GM18498 (cell line): Measurements from ENCODE around the gene MAD1L1.
"Not testable (repeated sequence)": the region's sequence is repeated elsewhere in the genome, so short reads cannot be mapped to it uniquely, and the experiment has no call there.

ENCODE experiments used
- ATAC-seq: cut with Tn5 transposase; IDR thresholded peaks from one replicate; pipeline ENCODE4 v1.9.1; 2021; ENCODE audit warnings: mild to moderate bottlenecking, moderate library complexity; ENCODE audit not compliant: unreplicated experiment

Gene MAD1L1

DNA sequence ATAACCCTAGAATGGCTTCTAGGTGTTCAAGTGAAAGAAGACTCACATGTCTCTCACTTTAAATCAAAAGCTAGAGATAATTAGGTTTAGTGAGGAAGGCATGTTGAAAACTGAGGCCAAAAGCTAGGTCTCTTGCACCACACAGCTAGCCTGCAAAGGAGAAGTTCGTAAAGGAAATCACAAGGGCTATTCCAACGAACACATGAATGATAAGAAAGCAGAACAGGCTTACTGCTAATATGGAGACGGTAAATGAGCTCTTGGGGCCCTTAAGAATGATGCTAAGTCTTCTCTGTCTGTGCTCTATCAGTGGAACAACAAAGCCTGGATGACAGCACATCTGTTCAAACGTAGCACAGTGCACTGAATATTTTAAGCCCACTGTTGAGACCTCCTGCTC is 401.3 kb downstream of the MAD1L1 start:
- not testable (repeated sequence) for ATAC-seq

DNA sequence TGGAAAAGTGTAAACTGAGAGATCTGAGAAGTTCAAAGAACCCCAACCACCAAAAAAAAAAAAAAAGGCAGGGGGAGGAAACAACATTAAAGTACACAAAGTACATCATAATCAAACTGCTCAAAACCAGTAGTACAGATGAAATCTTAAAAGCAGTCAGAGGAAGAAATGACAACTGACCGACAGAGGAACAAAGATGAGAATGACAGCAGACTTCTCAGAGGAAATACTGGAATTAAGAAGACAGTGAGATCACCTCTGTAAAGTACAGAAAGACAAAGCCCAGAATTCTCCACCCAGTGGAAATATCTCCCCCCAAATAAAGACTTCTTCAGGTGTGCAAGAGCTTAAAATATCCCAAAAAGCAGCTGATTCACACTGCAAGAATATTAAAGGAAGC is 403.1 kb downstream of the MAD1L1 start:
- not testable (repeated sequence) for ATAC-seq

DNA sequence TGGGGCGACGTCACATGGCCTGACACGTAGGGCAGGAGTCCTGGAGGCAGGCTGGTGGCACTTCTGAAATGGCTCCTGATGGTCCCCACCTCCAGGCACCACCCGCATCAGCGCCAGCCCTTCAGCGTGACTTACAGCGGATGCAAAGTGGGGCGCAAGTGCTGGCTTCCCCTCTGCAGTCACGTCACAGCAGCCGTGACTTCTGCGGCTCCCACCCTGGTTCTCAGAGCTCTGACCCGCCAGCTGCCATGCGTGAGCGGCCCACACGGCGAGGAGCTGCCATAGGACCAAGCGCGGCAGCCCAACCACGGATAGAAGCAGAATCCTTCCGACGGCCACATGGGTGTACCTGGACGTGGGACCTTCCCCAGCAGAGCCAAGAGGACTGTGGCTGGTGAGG is 403.6 kb downstream of the MAD1L1 start:
- ATAC-seq = no peak

DNA sequence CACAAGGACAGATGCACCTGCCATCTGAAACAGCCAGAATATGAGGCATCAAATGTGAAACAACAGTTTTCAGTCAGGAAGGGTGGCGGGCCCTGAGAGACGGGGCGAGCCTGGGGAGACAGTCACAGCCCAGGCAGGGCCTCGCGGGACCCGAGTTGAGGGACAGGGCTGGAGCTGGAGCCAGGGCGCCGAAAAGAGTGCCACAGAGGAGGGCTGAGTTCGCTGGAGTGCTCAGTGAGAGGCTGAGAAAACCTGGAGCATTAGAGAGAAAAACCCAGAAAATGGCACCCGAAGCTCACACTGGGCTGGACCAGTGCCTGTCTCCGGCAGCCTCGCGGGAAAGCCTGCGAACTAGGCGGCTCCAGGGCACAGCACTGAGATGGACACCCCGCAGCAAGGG is 404.6 kb downstream of the MAD1L1 start:
- ATAC-seq = not testable (repeated sequence)

DNA sequence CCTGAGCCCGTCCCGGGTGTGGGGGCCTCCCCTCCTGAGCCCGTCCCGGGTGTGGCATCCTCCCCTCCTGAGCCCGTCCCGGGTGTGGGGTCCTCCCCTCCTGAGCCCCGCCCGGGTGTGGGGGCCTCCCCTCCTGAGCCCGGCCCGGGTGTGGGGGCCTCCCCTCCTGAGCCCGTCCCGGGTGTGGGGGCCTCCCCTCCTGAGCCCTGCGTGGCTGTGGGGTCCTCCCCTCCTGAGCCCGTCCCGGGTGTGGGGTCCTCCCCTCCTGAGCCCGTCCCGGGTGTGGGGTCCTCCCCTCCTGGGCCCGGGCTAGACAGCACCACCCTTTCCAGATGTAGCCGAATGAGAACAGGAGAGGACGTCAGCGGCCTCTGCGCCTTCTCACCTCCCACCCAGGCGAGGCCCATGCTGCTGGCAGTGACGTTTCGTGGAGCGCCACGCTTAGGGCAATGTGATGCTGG is 405.2 kb downstream of the MAD1L1 start:
- not testable (repeated sequence) for ATAC-seq

DNA sequence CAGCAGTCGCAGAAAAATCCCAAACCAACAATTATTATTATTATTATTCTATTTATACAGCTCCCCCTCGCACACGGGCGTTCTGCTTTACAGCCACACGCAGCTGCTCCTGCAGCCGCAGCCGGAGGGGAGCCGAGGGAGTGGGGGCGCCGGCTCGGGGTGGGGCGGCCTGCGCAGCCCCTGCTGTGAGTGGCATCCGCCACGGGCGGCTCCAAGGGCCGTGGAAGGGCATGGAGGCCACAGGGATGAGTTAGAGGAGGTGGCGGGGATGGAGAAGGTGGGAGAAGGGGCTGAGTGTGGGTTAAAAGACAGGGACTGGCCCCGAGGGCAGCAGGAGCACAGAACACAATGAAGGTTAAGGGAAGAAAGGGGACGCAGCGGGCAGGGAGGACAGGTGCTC is 405.8 kb downstream of the MAD1L1 start:
- ATAC-seq = not testable (repeated sequence)

DNA sequence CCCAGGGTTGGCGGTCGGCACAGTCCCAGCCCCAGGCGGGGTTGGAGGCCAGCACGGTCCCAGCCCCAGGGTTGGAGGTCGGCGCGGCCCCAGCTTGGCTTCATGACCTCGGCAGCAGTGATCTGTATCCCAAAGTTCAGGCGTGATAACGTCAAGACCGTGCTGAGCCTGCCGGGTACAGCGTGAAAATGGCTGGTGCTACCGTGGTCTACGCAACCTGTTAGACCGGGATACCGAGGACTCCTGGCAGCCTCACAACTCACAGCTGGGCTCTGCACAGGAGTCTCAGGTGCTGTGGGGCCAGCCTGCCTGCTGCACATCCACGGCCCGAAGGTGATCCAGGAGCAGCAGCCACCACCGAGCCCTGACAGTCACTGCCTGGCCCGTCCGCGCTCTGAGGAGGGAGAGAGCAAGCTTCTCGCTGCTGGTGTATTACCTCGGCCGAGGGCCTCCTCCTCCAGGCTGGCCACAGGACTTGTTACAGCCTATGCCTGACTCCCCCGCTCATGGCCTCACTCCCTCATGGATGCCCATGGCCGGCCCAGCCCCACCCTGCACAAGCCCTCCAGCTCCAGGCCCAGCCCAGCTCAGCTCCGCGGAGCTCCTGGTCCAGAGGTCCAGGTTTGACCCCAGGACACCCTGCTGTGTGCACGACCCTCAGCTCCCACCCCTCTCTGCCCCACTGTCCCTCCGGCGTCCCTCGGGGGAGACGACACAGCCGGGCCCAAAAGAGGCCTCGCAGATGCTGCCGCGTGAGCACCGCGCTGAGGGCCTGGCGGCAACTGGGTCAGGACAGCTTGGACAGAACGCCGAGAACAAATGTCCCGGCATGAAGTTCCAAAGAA is 406.6 kb downstream of the MAD1L1 start:
- no peak for ATAC-seq

DNA sequence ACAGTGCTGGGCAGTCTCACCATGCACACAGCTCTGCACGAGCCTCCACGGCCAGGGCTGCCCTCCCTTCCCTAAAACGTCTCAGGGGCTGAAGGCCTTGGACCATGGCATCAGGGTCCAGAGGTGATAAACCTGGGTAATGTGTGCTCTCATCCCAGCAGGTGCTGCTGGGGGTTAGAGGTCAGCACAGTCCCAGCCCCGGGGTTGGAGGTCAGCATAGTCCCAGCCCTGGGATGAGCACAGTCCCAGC is 407.2 kb downstream of the MAD1L1 start:
- not testable (repeated sequence) for ATAC-seq

DNA sequence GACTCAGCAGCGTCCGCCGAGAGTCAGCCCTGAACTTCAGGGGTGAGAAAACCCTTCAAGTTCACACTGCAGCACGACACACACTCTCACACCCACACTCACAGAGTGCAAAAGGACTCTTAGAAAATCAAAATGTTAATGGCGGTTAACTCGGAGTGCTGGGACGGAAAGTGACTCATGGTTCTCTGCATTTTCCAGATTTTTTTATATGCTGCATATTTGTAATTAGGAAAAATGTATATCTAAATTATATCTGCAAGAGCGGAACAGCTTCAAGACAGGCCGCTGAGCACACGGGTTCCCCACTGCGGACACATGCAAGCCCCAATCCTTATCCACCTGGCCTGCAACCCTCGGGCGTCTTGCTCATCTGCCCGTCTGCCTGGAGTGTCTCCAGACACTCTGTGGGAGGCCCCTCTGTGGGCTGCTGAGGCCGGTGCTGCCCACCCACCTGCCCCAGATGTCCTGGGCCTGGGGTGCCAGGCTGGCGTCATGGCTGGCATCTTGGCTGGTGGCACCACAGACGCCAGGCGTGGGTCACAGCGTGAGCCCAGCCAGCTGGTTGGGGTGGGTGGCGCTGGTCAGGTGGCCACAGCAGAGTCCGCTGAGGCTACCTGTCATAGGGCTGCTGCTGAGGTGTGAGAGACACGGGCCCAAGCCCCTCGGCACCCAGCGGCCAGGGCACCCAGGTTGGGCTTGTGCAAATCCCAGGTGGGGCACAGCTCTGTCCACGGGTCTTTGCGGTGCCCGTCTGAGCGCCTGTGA is 407.7 kb downstream of the MAD1L1 start:
- not testable (repeated sequence) for ATAC-seq

DNA sequence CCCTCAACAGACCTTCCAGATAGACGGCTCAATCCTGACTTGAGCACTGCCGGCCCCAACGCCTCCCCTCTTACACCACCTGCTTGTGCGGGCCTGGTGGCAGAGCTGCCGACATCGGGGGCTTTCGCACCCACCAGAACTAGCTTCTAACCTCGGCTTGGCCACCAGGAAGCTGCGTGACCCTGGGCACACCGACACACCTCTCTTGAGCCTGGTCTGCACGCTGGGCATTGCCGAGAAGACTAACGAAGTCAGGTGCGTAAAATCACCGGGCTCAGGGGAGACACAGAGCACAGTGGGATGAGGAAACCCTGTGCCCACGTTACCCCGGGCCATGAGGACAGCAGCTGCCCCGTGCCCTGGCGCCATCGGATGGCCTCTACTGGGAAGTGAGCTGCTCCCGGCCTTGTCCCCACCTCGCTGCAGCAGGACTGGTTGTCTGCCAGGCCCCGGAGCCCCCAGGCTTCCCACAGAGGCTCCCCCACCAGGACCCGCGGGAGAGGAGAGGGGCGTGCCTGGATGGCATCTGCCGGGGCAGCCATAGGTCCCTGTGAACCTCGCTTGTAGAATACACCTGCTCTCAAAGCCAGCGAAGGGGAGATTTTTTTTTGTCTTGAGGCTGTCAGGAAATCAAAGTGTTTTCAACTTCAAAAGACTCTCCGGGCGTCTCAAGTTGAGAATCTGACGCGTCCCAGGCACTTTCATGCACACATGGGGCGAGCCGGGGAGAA is 408.4 kb downstream of the MAD1L1 start:
- ATAC-seq = not testable (repeated sequence)

DNA sequence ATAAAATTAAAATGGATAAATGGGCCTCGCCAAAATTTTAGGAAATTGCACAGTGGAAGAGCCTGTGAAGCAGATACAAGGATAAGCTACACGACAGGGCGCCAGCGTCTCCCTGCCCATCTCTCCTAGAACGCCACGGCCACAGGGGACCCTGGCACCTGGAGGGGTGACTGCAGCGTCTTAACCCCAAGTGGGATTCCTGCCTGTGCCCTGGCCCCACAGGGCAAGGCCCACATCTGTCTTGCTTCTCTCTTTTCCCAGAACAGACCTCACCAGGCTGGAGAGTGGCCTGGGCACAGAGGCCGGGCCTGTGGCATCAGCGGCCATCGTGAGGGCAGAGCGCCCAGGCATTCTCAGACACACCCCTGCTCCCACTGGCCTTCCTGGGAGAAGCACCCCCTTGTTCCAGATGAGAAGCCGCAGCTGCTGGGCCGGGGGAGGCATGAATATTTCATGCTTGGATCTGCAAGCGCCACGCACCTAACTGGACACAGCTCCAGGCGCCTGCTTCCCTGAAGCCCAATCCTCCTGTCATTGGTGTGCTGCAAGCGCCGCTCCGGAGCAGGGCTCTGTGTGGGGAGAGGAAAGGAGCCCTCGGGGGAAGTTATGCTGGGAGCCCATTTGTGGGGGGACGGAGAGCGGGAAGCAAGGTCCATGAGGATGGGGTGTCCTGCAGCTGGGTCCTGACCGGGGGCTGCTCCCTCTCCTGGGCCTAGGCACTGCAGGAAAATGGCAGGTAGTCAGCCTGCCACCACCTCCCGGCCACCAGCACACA is 409.2 kb downstream of the MAD1L1 start:
- ATAC-seq = no peak

DNA sequence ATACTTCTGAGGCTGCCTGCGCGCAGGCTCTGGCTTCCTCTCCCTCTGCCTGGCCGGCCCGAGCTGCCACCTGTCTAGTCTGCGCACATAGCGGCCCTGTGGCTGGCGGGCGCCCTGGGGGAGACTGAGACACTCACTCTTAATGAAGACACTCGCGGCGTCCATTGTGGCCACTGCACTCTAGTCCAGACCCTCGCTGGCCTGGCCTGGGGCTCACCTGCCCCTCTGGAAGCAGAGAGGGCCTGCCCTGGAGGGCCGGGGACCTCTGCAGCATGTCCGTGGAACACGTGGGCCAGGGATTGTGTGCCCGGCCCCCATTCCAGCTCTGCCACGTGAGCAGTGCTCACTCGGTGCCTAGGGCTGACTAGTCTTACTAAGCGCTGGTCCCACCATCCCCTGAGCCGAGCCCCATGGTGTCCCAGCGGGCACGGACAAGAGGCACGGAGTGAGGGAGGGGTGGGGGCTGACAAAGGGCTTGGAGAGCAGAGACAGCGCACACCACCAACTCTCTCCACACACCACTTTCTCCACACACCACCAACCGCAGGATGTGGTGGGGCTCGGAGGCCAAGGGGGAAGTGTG is 413.4 kb downstream of the MAD1L1 start:
- no peak for ATAC-seq

DNA sequence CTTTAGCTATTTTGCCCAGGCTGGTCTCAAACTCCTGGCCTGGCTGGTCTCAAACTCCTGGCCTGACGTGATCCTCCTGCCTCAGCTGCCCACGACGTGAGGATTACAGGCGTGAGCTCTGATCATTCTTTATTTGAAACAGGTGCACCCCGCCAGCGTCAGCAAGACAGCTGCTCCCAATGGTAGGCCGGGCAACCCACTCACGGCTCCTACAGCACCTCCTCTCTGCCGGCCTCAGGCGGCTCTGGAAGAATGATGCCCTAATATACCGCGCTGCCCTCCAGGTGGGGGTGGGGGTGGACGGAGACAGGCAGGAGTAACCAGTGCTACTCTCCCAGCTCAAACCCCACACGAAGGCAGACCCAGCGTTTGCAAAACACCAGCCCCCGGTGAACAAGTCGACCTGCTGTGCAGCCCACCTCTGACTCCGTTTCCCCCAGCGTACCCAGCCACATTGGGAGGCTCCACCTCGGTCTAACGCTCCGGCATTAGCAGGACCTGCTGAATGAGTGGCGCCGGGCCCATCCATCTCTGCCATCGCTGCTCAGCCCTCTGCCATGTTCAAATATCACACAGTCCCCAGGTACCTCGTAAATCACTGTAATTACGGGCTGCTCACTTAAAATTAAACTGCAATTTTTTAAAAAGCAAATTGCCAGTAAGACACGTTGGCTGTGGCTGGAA is 414.0 kb downstream of the MAD1L1 start:
- ATAC-seq = no peak

DNA sequence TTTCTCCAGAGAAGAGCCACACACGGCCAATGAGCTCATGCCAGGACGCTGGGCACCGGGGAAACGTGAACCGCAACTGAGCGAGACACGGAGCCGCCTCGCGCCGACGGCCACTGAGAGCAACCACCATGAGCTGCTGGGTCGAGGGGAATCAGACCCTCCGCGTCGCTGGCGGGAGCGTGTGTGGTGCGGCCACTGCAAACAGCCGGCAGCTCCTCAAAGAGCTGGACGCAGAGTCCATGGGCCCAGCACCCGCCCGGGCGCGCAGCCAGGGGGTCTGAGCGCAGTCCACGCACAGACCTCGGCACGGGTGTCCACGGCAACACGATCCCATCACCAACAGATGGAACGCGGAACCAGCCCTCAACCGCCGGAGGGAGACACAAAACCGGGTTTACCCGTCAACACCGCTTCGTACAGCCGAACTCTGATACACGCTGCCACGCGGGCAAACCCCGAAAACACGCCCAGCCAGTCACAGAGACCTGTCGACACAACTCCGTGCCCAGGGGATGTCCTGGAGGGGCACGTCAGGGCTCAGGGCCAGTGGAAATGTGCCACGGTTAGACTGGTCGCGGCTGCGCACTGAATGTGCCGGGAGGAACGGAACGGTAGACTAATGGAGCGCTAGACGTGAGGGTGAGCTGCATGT is 415.6 kb downstream of the MAD1L1 start:
- ATAC-seq = no peak

DNA sequence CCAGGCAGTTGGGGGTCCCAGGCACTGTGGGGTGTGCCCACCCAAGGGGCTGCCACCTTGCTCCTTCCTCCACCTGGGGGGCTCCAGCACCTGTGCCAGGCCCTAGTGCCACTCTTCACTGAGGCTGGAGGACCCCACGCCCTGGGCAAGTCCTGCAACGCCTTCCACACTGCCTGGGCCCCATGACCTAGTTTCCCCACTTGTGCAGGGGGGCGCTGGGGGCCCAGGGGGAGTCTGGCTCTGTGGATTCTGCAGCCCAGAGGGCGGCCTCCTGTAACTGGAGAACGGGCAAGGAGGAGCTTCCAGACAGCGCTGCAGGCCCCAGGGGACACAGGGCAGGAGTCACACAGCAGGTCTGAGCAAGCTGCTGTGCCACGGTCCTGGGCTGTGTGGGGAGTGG is 416.3 kb downstream of the MAD1L1 start:
- ATAC-seq = not testable (repeated sequence)

DNA sequence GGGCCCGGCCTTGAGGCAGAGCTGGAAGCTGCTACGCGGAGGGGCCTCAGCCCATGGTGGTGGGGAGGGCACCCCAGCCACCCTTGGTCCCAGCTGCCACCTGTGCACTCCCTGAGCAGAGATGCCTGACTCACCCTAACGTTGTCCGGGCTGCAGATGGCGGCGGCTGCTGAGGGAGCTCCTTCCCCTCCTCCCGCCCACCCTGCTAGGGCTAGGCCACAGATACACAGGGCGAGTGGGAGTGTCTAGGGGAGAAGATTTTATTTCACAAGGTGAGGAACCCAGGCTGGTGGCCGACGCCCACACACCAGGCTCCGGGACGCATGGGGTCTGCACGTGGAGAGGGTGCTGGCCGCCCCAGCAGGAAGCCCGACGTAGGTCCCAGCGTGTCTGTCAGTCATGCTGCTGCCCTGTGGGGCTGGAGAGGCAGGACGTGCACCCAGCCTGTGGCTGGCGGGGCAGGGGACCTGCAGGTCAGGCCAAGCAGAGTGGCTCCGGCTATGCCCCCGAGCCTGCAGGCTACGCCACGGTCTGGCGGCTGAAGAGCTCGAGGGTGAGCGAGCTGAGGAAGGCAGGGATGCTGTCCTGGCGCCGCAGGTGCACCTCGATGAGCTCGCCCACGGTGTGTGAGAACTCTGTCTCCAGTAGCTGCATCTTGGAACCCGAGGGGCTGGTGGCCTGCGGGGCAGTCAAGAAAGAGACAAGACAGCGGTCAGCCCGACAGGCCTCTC is 417.0 kb downstream of the MAD1L1 start:
- ATAC-seq = not testable (repeated sequence)

DNA sequence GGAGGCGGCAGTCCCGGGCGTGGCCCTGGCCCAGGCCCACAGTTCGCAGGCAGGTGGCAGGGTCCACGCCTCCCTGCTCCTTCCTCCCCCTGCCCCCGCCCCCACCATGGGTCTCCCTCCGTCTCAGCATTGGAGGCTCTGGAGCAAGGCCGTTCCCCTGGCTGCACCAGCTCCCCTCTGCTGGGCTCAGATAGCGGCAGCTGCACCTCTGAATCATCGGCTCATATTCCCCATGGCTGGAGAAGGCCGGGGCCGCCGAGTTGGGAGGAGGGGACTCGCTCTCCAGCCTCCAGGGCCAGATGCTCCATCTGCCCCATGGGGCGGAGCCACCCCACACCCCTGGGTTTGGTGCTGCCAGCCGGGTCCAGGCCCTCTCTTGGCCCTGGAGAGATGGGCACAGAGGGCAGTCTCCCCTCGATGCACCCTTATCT is 417.7 kb downstream of the MAD1L1 start:
- ATAC-seq = no peak

DNA sequence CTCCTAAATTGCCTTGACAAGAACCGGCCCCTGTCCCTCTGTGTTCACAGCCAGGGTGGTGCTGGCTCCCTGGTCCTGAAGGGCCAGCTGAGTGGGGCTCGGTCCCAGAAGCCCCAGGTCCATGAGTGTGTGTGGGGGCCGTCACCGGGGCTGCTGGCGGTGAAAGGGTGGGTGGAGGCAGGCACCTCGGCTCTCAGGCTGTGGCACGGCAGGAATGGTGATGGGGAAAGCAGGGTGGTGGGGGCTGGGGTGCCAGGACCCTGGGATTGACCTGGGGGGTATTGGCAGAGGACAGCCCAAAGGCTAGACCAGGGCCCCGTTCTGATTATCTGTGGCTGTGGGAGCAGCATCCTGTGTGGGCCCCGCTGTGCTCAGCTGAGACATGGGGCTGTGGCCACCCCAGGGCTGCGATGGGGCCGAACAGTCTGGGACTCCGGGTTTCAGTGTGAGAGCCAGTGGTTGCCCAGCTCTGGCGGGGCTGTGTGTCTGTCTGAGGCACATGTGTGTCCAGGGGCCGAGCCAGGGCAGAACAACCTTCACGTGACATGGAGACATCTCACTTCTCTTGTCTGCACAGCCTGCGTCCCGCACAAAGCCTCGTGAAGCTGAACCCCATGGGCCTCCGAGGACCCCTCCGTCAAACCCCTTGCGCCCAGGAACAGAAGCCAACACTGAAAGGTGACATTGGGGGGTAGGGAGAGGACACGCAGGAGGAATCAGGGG is 418.5 kb downstream of the MAD1L1 start:
- ATAC-seq = no peak
